ENCODE results near the gene B3GNT5. TPM values are rescaled to one million over a fixed set of nuclear protein-coding genes. Genes with fewer than 3 reads are reported as not detected.
A peak's percentile ranks its signal among the peaks of the same experiment; 100 is the strongest.

B3GNT5 gene
- total and polyA plus RNA-seq, 10 of the 15 experiments (the other 5 are each of a cell fraction or from before 2014, with no cell fraction given), result 0.24 to 1.1 (median 0.48) TPM

DNA sequence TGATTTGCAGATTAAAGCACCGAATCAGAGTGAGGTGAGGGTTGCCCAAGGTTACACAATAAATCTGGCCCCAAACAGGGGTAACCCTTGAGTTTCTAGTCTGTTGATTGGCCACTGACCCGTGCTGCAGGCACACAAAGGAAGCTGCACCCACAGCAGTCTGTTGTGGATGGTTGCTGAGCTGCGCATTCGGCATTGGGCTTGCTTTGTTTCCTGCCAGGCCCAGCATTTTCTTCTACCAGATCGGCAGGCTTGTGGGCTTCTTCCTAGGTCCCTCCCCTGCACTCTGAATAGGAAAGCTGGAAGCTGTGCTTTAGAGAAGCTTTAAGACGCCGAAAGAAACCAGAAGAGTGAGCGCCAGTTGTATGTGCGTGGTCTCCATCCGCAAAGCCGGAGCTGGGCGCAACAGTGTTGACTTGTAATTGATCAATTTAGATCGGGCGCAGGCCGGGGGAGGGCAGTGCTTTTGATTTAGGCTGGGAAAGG lies 12.1 kb downstream of the B3GNT5 start (continued):
- TF ChIP-seq MEF2A (IDR thresholded peaks at IDR 0.05; ENCODE audit: insufficient read depth, low read depth, low read length), result no peak
- TF ChIP-seq, protein P1, sequence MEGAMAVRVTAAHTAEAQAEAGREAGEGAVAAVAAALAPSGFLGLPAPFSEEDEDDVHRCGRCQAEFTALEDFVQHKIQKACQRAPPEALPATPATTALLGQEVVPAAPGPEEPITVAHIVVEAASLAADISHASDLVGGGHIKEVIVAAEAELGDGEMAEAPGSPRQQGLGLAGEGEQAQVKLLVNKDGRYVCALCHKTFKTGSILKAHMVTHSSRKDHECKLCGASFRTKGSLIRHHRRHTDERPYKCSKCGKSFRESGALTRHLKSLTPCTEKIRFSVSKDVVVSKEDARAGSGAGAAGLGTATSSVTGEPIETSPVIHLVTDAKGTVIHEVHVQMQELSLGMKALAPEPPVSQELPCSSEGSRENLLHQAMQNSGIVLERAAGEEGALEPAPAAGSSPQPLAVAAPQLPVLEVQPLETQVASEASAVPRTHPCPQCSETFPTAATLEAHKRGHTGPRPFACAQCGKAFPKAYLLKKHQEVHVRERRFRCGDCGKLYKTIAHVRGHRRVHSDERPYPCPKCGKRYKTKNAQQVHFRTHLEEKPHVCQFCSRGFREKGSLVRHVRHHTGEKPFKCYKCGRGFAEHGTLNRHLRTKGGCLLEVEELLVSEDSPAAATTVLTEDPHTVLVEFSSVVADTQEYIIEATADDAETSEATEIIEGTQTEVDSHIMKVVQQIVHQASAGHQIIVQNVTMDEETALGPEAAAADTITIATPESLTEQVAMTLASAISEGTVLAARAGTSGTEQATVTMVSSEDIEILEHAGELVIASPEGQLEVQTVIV (IDR thresholded peaks at IDR 0.05; ENCODE audit: borderline replicate concordance, partially characterized antibody), result no peak
- no peak for TF ChIP-seq NR2C2 (IDR thresholded peaks at IDR 0.05; ENCODE audit: borderline replicate concordance, control insufficient read depth, insufficient read length, low read depth)
- TF ChIP-seq MYC (IDR thresholded peaks at IDR 0.05; ENCODE audit: insufficient read depth, insufficient read length, insufficient replicate concordance, low read length, severe bottlenecking), result no peak

DNA sequence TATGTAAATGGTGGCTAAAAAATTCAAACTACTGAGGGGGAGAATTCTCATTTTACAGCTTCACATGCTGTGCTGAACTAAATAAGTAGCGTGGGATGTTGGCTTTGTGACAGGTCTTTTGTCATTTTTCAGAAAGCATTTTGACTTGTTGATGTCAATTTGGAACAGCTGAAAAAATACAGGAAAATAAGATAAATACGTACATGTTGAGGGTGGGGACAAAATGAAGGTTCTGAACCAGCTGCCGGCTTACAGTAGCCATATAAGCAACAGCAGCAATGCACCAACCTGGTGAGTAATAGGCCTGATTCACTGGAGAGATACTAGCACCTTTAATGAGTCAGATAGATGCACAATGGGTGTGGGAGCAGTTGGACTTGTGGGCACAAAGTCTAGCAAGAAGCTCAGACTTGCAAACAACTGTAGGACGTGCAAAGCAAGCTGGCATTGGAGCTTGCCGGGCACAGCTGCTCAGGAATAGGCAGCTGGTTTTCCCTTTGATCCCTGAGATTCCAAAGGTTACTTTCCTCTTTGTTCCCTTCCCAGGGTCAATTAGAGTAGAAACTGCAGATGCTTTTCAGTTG lies 12.9 kb downstream of the B3GNT5 start:
- peak; percentile 65 for ATAC-seq
- SMC1A ChIA-PET (ENCODE audit: uncharacterized antibody, unreplicated experiment), result interaction anchor here (0.6 to 1.5 kb wide), 7 partner anchors 9 to 617 kb away, joined by 3 to 8 read pairs (median 3); partner anchors contain the start of gene B3GNT5
- RAD21 ChIA-PET (ENCODE audit: unreplicated experiment), result interaction anchor here (0.7 to 1.9 kb wide), 2 partner anchors 20 to 116 kb away, joined by 3 to 5 read pairs; no protein-coding TSS in a partner anchor
- no peaks in the 10 kb centered on the region for H3K9me3 ChIP-seq (replicated peaks; ENCODE audit: control insufficient read depth, insufficient read depth, low read length)
- no peak for DNase-seq (ENCODE audit: low read depth, low spot score)
- intact Hi-C loops (cut with micrococcal nuclease; ENCODE audit: unreplicated experiment), result no loop called here
- no peaks in the 10 kb centered on the region for H4K20me1 ChIP-seq (ENCODE audit: control insufficient read depth, insufficient read depth)
- H3K27ac ChIP-seq (ENCODE audit: control insufficient read depth, insufficient read depth), result no peak overlapping the region
- H3K4me3 ChIP-seq, result no peak overlapping the region
- H3K79me2 ChIP-seq (ENCODE audit: control insufficient read depth, insufficient read depth, low read length), result no peaks in the 10 kb centered on the region
- H3K4me2 ChIP-seq (ENCODE audit: control insufficient read depth, insufficient read depth), result no peak overlapping the region
- H2AFZ ChIP-seq (ENCODE audit: control insufficient read depth, low read depth, low read length), result no peak overlapping the region
- TF ChIP-seq ESRRA (IDR thresholded peaks at IDR 0.05; ENCODE audit: low read length), result no peak
- peaks cover 0 to 3% of the 10 kb centered on the region in 2 experiments; a peak in 2 of 4 replicates for H3K27me3 ChIP-seq (replicated peaks in 1 of 2; ENCODE audit: control insufficient read depth in 2 of 2, insufficient read depth in 2 of 2, low read length in 1 of 2)
- in situ Hi-C loops (cut with MboI), result no loop called here
- no peak for FAIRE-seq
- no peaks in the 10 kb centered on the region for H3K4me1 ChIP-seq (ENCODE audit: control insufficient read depth, insufficient read depth, low read length)
- no TSS peak for BruUV-seq (replicated peaks)
- WGBS (ENCODE audit: insufficient coverage, insufficient replicate concordance, low lambda C conversion rate, missing lambda C conversion rate), result 57% methylated on average over 5 of the region's 5 CpGs
- H3K36me3 ChIP-seq (ENCODE audit: control insufficient read depth in 2 of 2, insufficient read depth in 2 of 2, low read length in 1 of 2), result no peaks in the 10 kb centered on the region
- CTCF ChIA-PET, result interaction anchor here (0.6 to 2.0 kb wide), 4 partner anchors 9 to 81 kb away, joined by 3 to 9 read pairs (median 4); no protein-coding TSS in a partner anchor
- POLR2A ChIA-PET, result no interaction called here
- no peak overlapping the region for H3K9ac ChIP-seq (ENCODE audit: control insufficient read depth, insufficient read depth, low read length)
